Kidney (tissue), 14 donors: ENCODE measurements around the gene CASTOR1. TPM values are rescaled to one million over a fixed set of nuclear protein-coding genes. Genes with fewer than 3 reads are reported as not detected.

Experiments used
- DNase-seq, 5 donors: peaks; one replicate each; pipeline ENCODE4 v3.0.0-alpha.2; 2013 to 2020
- FAIRE-seq: peaks from 2 replicates; lab custom pipeline; 2012; peaks lifted over from hg19 to GRCh38; lab: Jason Lieb, UNC
- H3K27ac ChIP-seq, 2 donors: one replicate each; pipeline ENCODE4 v1.7.0; 2013; ENCODE audit warnings: low read depth in 2 of 2, low read length in 2 of 2, inconsistent platforms in 1 of 2
- H3K27me3 ChIP-seq: one replicate; pipeline ENCODE4 v1.7.1; 2013; ENCODE audit warnings: low read length, inconsistent platforms; ENCODE audit not compliant: control insufficient read depth, insufficient read depth
- H3K36me3 ChIP-seq, 3 donors: one replicate each; pipeline versions ENCODE4 v1.7.0 to v1.7.1; 2013; ENCODE audit warnings: low read length in 3 of 3, control low read depth in 1 of 3, inconsistent platforms in 1 of 3; ENCODE audit not compliant: insufficient read depth in 3 of 3, control insufficient read depth in 2 of 3
- H3K4me1 ChIP-seq, 3 donors: one replicate each; pipeline versions ENCODE4 v1.7.0 to v1.7.1; 2013; ENCODE audit warnings: low read length in 3 of 3, inconsistent platforms in 1 of 3, low read depth in 1 of 3; ENCODE audit not compliant: control insufficient read depth in 2 of 3, insufficient read depth in 2 of 3
- H3K4me3 ChIP-seq, 3 donors: one replicate each; pipeline versions ENCODE4 v1.7.0 to v1.8.1; 2013; ENCODE audit warnings: low read length in 3 of 3, control low read depth in 1 of 3, inconsistent platforms in 1 of 3
- H3K9ac ChIP-seq, 3 donors: one replicate each; pipeline versions ENCODE4 v1.7.0 to v1.7.1; 2013; ENCODE audit warnings: low read length in 3 of 3, control low read depth in 1 of 3, inconsistent platforms in 1 of 3
- H3K9me3 ChIP-seq, 3 donors: one replicate each; pipeline versions ENCODE4 v1.7.0 to v1.7.1; 2013; ENCODE audit warnings: low read length in 3 of 3, control low read depth in 1 of 3, inconsistent platforms in 1 of 3; ENCODE audit not compliant: control insufficient read depth in 2 of 3, insufficient read depth in 1 of 3
- CTCF ChIP-seq: IDR thresholded peaks from 3 replicates; pipeline ENCODE4 v1.5.1; 2012; ENCODE audit warnings: mild to moderate bottlenecking, moderate library complexity, borderline replicate concordance; ENCODE audit not compliant: insufficient read depth; ENCODE audit errors: extremely low read depth
- intact Hi-C: fragments of 100-400 bp; cut with DNase I; formaldehyde crosslinking; loops from one replicate; pipeline ENCODE4 v1.11.1; 2022
- polyA plus RNA-seq: library from polyadenylated mRNA; stranded (reverse); fragments of 350-450 nt; fragmentation: Illumina TruSeq; extraction: RNeasy Lipid Tissue Mini Kit (QIAGEN cat#74804); gene quantifications from one replicate; pipeline ENCODE4 v1.2.3, GENCODE V29; 2014; ENCODE audit warnings: low read depth, low replicate concordance; ENCODE audit not compliant: insufficient read depth
- total RNA-seq: library from RNA; stranded (reverse); fragmentation: NEBNext Ultra II Directional; extraction: Animal tissue kit (Norgen Biotek cat#: 25700); gene quantifications from one replicate; pipeline ENCODE4 v1.2.1, GENCODE V29; 2021
- donor health status: control.
- donor health status: control.
- donor health status: control.
- donor health status: control.
- donor health status: control.
- donor health status: DM: yes; HTN: yes; CAD: no.
- donor health status: Normal renal cell carcinoma (clear cell type).

Gene CASTOR1
- total and polyA plus RNA-seq, 2 donors from 2014 or later = 16.5 to 71.7 TPM

GRCh38 chr22:30284172-30284571 is 5.1 kb downstream of the CASTOR1 start:
- Histone ChIP-seq H3K27me3 (no peaks in the 10 kb centered on the region), H3K9ac (no peak overlapping the region), H3K4me3 (no peak overlapping the region), H3K4me1 (peaks cover 0 to 13% (median 12%) of the 10 kb centered on the region in 3 donors), H3K36me3 (peaks cover 0 to 15% (median 3%) of the 10 kb centered on the region in 3 donors), H3K27ac (no peak overlapping the region), H3K9me3 (no peaks in the 10 kb centered on the region)
- FAIRE-seq = no peak
- intact Hi-C loops = no loop called here
- DNase-seq = no peak
- TF ChIP-seq CTCF = no peak

GRCh38 chr22:30283342-30283741 is 6.0 kb downstream of the CASTOR1 start:
- H3K27me3 ChIP-seq = no peaks in the 10 kb centered on the region
- DNase-seq (no peak), FAIRE-seq (no peak)
- H3K4me1 ChIP-seq = peaks cover 0 to 15% (median 12%) of the 10 kb centered on the region in 3 donors
- no peak for TF ChIP-seq CTCF
- H3K27ac ChIP-seq = no peak overlapping the region
- H3K9me3 ChIP-seq = no peaks in the 10 kb centered on the region
- H3K9ac ChIP-seq = no peak overlapping the region
- intact Hi-C loops = no loop called here
- H3K36me3 ChIP-seq = peaks cover 0 to 15% (median 3%) of the 10 kb centered on the region in 3 donors
- H3K4me3 ChIP-seq = no peak overlapping the region

GRCh38 chr22:30282616-30283046 is 6.7 kb downstream of the CASTOR1 start:
- no peak for TF ChIP-seq CTCF

DNA sequence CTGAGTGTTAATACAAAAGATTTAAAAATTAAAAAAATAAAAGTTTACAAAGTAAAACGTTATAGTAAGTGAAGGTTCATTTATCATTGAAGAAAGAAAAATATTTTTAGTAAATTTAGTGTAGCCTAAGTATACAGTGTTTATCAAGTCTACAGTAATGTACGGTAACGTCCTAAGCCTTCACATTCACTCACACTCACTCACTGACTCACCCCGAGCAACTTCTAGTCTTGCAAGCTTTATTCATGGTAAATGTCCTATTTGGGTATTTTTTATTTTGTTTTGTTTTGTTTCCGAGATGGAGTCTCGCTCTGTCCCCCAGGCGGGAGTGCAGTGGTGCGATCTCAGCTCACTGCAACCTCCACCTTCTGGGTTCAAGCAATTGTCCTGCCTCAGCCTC is 8.8 kb downstream of the CASTOR1 start:
- FAIRE-seq = no peak
- Histone ChIP-seq H3K27me3 (no peaks in the 10 kb centered on the region), H3K4me3 (no peak overlapping the region), H3K36me3 (peaks cover 0 to 10% (median 3%) of the 10 kb centered on the region in 3 donors), H3K4me1 (peaks cover 0 to 10% (median 0%) of the 10 kb centered on the region in 3 donors), H3K27ac (no peak overlapping the region), H3K9me3 (no peaks in the 10 kb centered on the region), H3K9ac (no peak overlapping the region)
- DNase-seq = no peak
- TF ChIP-seq CTCF = no peak
- intact Hi-C loops = no loop called here

More at GRCh38 chr22:30282616-30283046, 6.7 kb downstream of the CASTOR1 start:
- Histone ChIP-seq H3K4me1 (peaks cover 0 to 15% (median 5%) of the 10 kb centered on the region in 3 donors), H3K36me3 (peaks cover 0 to 15% (median 3%) of the 10 kb centered on the region in 3 donors), H3K27me3 (no peaks in the 10 kb centered on the region), H3K9me3 (no peaks in the 10 kb centered on the region), H3K4me3 (no peak overlapping the region), H3K9ac (no peak overlapping the region), H3K27ac (no peak overlapping the region)
- FAIRE-seq (no peak), DNase-seq (no peak)
- intact Hi-C loops = no loop called here
